SK-N-MC (cell line): Measurements from ENCODE around the gene ARMC9.

Source experiments
- DNase-seq: peaks from one replicate; pipeline ENCODE4 v3.0.0-alpha.2; 2011; ENCODE audit warnings: low read depth, low spot score
- H3K27ac ChIP-seq: fragments of 200-600 bp; sonication (generic); 2 replicates; pipeline ENCODE4 v1.5.1; 2016; ENCODE audit warnings: mixed run types
- H3K36me3 ChIP-seq: fragments of 200-600 bp; sonication (generic); 2 replicates; pipeline ENCODE4 v1.6.1; 2017; ENCODE audit warnings: antibody characterized with exemption, low read length, mixed read lengths; ENCODE audit not compliant: insufficient read depth
- H3K4me3 ChIP-seq: fragments of 200-600 bp; sonication (generic); 2 replicates; pipeline ENCODE4 v1.5.1; 2016
- H3K9ac ChIP-seq: fragments of 200-600 bp; sonication (generic); 2 replicates; pipeline ENCODE4 v1.8.0; 2017; ENCODE audit warnings: mixed run types, mixed read lengths; ENCODE audit not compliant: insufficient read length
- H3K9me3 ChIP-seq: fragments of 200-600 bp; sonication (generic); 2 replicates; pipeline ENCODE4 v1.6.1; 2017; ENCODE audit warnings: low read depth, mild to moderate bottlenecking, antibody characterized with exemption, low read length, moderate library complexity, mixed read lengths
- EZH2 ChIP-seq: fragments of 200-600 bp; sonication (generic); IDR thresholded peaks from one replicate; pipeline ENCODE4 v1.6.1; 2017; ENCODE audit warnings: antibody characterized with exemption
- FOXP2 ChIP-seq: optimal IDR thresholded peaks from 2 replicates; pipeline ENCODE3; 2011; ENCODE audit warnings: mild to moderate bottlenecking, moderate library complexity; ENCODE audit not compliant: insufficient read depth; ENCODE audit errors: extremely low read length, control extremely low read depth
- POLR2AphosphoS5 ChIP-seq: IDR thresholded peaks from 2 replicates; pipeline ENCODE4 v1.6.1; 2012; ENCODE audit warnings: mild to moderate bottlenecking, low read depth, low read length, borderline replicate concordance

ARMC9 gene

DNA sequence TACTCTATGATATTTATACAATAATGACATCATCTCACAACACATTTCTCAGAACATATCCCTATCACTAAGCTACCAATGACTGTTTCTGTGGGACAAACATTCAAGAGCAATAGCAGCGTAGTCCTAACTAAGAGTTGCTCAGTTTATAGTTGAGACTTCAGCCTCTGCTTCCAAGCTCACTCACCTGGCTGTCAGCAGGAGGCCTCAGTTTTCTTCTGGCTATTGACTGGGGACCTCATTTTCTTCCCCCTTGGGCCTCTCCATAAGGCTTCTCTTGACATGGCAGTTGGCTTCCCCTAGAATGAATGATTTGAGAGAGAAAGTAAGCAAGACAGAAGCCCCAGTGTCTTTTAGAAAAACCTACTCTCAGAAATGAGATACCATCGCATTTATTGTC is 85.9 kb downstream of the ARMC9 start:
- H3K9ac ChIP-seq, result no peak overlapping the region
- TF ChIP-seq FOXP2 (no peak), EZH2 (no peak), POLR2AphosphoS5 (no peak)

DNA sequence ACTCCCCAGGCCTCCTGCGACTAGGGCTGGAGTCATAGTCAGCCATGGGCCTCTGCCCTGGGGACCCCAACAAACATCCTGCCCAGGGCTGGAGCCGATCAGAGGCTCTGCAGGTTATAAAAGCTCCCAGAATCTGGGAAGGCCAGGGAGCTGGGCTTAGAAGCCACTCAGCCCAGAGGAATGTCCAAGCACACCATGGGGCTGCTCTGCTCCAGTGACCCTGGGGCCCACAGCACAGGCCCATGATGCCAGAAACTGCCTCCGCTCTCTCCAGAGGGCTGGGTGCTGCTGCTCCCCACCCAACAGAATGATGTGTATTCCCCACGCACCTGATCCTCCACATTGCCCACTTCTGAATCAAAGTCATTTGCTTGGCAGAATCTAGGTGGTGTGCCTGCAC is 88.5 kb downstream of the ARMC9 start:
- TF ChIP-seq FOXP2, result no peak
- no peak for TF ChIP-seq EZH2
- TF ChIP-seq POLR2AphosphoS5, result no peak
- no peak for DNase-seq
- no peak overlapping the region for H3K4me3 ChIP-seq
- H3K27ac ChIP-seq, result no peak overlapping the region
- no peaks in the 10 kb centered on the region for H3K36me3 ChIP-seq
- H3K9ac ChIP-seq, result no peak overlapping the region
- H3K9me3 ChIP-seq, result no peaks in the 10 kb centered on the region

More for the DNA sequence above, 85.9 kb downstream of the ARMC9 start:
- Histone ChIP-seq H3K27ac (no peak overlapping the region), H3K36me3 (no peaks in the 10 kb centered on the region), H3K9me3 (no peaks in the 10 kb centered on the region), H3K4me3 (no peak overlapping the region)
- no peak for DNase-seq

DNA sequence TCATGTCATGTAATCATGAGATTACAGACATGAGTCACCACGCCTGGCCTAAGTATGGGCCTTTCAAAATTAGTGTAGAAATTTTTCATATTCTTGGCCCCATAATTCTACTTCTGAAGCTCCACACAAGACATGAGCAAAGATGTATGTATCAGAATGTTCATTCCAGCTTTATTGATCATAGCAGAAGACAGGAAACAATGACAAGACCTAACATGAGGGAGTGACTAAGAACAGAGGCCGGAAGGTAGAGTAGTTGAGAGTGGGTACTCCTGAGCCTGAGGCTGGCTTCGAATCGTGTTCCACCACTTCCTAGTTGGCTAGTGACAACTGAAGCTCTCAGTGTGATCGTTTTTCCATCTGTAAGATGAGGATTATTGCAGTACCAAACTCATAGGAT is 89.3 kb downstream of the ARMC9 start:
- H3K4me3 ChIP-seq, result no peak overlapping the region
- TF ChIP-seq EZH2, result no peak
- no peak for TF ChIP-seq FOXP2
- no peak for TF ChIP-seq POLR2AphosphoS5
- DNase-seq, result no peak
- no peaks in the 10 kb centered on the region for H3K9me3 ChIP-seq
- no peak overlapping the region for H3K27ac ChIP-seq
- no peak overlapping the region for H3K9ac ChIP-seq
- H3K36me3 ChIP-seq, result no peaks in the 10 kb centered on the region

DNA sequence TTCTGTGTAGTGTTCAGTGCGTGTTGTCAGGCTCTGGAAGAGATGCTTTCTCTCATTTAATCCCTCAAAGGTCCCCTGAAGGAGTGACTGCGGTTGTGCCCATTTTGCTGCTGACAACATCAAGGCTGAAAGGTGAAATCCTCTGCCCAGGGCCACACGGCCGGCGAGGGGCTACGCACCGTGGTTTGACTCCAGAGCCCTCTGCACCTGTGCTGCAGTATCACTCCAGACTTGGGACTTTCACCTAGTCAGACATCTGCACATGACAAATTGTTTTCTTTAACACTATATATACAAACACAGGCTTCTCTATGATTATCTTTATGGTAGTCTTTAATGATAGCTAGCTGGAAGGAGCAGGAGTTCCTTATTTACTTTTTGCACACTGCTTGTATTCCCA is 90.2 kb downstream of the ARMC9 start:
- DNase-seq, result no peak
- H3K27ac ChIP-seq, result no peak overlapping the region

DNA sequence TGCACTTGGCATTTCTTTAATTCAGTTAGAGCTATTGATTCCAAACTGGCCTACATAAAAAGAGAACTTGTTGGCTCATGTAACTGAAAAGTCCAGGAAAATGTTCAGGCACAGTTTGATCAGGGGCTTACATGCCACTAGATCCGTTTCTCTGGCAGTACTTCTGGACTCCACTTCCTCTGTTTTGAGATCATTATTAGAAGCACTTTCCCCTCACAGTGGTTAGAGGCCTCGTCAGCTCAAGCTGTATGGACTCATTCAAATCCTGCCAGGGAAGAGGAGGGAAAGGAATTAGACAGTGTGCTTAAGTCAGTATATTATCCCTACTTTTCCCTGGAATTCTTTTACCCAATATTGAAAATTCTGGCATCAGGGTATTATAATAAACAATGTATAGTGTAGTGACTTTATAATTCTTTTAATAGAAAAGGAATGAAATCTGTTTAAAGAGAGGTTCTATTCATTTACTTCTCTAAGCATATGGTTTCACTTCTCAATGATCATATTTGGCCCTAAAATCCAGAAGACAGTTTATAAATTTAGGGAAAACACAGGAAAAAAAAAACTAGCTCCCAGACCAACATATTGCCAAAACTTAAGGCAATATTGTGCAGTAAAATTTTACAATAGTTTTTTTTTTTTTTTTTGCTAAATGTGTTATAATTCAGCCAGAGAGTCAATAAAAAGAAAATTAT is 92.0 kb downstream of the ARMC9 start:
- no peaks in the 10 kb centered on the region for H3K36me3 ChIP-seq
- H3K27ac ChIP-seq, result no peak overlapping the region
- H3K4me3 ChIP-seq, result no peak overlapping the region
- H3K9ac ChIP-seq, result no peak overlapping the region
- TF ChIP-seq FOXP2 (no peak), POLR2AphosphoS5 (no peak), EZH2 (no peak)
- H3K9me3 ChIP-seq, result no peaks in the 10 kb centered on the region
- no peak for DNase-seq

More for the DNA sequence above, 90.2 kb downstream of the ARMC9 start:
- no peaks in the 10 kb centered on the region for H3K9me3 ChIP-seq
- no peak overlapping the region for H3K9ac ChIP-seq
- TF ChIP-seq EZH2, result no peak
- TF ChIP-seq POLR2AphosphoS5, result no peak
- TF ChIP-seq FOXP2, result no peak
- no peak overlapping the region for H3K4me3 ChIP-seq
- H3K36me3 ChIP-seq, result no peaks in the 10 kb centered on the region

DNA sequence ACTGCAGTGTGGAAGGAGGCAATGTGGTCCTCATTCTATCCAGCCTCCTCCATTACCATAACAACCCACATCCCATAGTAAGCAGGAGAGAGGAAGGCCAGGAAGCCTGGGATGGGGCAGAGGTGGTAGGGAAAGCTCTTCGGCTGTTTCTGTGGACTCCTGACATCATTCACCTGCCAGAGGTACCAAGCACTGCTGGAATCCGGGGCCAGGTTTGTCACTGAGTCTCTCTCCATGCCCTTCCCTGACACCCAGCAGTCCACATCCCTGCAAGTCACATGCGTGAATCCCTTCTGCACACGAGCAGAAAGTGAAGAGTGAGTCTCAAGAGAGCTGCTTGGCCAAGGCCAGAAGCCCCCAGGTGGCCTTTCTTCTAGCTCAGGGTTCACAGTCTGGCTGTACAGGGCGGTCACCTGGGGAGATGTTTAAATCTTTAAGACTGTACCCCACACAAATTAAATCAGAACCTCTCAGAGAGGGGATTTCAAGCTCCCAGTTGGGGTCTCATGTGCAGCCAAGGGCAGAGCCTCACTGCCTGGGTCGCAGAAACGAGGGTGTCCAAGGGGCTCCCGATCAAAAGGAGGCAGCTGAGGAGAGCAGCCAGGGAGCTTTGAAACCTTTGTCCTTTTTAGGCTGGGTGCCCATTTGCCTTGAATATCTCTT is 94.2 kb downstream of the ARMC9 start:
- Histone ChIP-seq H3K4me3 (no peak overlapping the region), H3K9me3 (no peaks in the 10 kb centered on the region), H3K27ac (no peak overlapping the region), H3K36me3 (no peaks in the 10 kb centered on the region), H3K9ac (no peak overlapping the region)
- no peak for TF ChIP-seq FOXP2
- TF ChIP-seq POLR2AphosphoS5, result no peak
- TF ChIP-seq EZH2, result no peak
- no peak for DNase-seq

DNA sequence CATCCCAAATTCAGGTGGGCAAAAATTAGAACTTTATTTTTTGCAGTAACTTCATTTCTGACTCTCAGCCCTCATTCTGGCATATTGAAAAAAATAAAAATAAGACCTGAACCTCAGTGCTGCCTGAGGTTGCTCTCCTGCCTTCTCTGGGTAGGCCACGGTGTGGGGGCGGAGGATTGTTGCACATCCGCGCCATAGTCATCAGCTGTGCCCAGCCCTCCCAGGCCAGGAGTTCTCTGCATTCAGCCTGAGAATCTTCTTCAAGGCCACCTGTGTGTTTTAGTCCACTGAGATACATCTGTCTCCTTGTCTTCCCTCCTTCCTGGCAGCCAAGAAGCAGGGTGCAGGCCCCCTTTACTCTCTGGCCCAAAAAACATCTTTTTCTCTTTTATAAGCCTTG is 94.7 kb downstream of the ARMC9 start:
- TF ChIP-seq POLR2AphosphoS5 (no peak), EZH2 (no peak), FOXP2 (no peak)
- DNase-seq, result no peak
- H3K36me3 ChIP-seq, result no peaks in the 10 kb centered on the region
- H3K4me3 ChIP-seq, result no peak overlapping the region
- no peak overlapping the region for H3K27ac ChIP-seq
- H3K9ac ChIP-seq, result no peak overlapping the region
- no peaks in the 10 kb centered on the region for H3K9me3 ChIP-seq

DNA sequence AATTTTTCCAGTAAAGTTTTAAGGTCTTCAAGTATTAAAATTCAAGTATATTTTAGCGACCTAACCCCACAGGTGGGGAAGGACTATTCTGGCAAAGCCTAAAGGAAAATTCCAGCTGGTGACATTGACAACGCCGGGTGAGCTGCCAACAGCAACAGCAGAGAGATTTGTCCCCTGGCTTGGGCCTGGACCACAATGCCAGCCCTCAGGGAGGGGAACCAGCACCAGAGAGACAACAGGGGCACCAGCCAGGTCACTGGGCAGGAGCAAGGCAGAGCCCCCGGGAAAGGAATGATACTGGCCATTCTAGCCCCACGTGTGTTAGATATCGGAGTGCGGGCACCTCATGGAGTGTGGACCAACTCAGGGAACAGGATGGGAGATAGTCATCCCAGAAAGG is 95.7 kb downstream of the ARMC9 start:
- Histone ChIP-seq H3K36me3 (no peaks in the 10 kb centered on the region), H3K4me3 (no peak overlapping the region), H3K27ac (no peak overlapping the region), H3K9me3 (no peaks in the 10 kb centered on the region), H3K9ac (no peak overlapping the region)
- no peak for DNase-seq
- TF ChIP-seq POLR2AphosphoS5 (no peak), EZH2 (no peak), FOXP2 (no peak)
